Measurements from ENCODE around the gene SIX2.

Gene SIX2

DNA sequence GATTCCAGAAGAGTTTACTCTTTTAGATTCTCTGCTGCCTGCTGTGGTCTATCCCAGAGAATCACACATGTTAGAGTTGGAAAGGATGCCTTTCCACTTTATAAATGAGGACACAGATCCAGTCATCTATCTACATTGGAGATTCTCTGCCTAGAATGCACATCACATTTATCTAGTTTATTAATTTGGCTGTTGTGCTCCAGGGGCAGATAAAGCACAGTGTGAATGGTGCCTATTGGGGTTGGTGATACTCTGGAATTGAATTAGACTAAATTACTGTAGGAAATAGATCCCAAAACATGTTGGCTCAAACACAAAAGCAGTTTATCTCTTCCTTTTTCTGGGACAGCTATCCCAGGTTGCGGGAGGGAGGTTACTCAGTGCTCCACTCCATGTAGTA, 14.9 kb downstream of the SIX2 start:
- TF ChIP-seq NFIC (IDR thresholded peaks at IDR 0.05) = no peak
- TF ChIP-seq CEBPB (IDR thresholded peaks at IDR 0.05) = no peak
- TF ChIP-seq YY1 (IDR thresholded peaks at IDR 0.05; ENCODE audit: low read depth) = no peak
- TF ChIP-seq EP300 (IDR thresholded peaks at IDR 0.05; ENCODE audit: borderline replicate concordance) = no peak
- TF ChIP-seq EGR1 (IDR thresholded peaks at IDR 0.05) = no peak
- TF ChIP-seq, protein P1, sequence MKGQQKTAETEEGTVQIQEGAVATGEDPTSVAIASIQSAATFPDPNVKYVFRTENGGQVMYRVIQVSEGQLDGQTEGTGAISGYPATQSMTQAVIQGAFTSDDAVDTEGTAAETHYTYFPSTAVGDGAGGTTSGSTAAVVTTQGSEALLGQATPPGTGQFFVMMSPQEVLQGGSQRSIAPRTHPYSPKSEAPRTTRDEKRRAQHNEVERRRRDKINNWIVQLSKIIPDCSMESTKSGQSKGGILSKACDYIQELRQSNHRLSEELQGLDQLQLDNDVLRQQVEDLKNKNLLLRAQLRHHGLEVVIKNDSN (IDR thresholded peaks at IDR 0.05) = no peak
- TF ChIP-seq, protein P2, sequence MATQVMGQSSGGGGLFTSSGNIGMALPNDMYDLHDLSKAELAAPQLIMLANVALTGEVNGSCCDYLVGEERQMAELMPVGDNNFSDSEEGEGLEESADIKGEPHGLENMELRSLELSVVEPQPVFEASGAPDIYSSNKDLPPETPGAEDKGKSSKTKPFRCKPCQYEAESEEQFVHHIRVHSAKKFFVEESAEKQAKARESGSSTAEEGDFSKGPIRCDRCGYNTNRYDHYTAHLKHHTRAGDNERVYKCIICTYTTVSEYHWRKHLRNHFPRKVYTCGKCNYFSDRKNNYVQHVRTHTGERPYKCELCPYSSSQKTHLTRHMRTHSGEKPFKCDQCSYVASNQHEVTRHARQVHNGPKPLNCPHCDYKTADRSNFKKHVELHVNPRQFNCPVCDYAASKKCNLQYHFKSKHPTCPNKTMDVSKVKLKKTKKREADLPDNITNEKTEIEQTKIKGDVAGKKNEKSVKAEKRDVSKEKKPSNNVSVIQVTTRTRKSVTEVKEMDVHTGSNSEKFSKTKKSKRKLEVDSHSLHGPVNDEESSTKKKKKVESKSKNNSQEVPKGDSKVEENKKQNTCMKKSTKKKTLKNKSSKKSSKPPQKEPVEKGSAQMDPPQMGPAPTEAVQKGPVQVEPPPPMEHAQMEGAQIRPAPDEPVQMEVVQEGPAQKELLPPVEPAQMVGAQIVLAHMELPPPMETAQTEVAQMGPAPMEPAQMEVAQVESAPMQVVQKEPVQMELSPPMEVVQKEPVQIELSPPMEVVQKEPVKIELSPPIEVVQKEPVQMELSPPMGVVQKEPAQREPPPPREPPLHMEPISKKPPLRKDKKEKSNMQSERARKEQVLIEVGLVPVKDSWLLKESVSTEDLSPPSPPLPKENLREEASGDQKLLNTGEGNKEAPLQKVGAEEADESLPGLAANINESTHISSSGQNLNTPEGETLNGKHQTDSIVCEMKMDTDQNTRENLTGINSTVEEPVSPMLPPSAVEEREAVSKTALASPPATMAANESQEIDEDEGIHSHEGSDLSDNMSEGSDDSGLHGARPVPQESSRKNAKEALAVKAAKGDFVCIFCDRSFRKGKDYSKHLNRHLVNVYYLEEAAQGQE (IDR thresholded peaks at IDR 0.05; ENCODE audit: low read depth) = no peak

DNA sequence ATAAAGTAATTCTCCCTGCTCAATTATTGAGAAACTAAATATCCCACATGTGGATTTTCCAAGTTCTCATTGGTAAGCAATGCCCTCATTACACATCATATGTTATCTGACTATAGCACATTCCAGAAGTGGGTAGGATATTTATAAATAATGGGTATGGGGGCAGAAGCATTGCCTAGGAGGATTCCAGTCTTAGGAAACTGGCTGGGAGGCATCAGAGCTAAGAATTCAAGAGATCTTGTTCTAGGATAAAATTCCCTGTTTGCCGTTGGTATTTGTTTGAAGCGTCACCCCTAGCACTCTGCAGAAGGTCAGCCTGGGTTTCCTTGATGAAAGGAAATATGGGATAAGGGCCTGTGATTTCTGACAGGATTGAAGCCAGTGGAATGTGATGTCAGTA, 20.1 kb downstream of the SIX2 start:
- TF ChIP-seq EP300 (IDR thresholded peaks at IDR 0.05; ENCODE audit: borderline replicate concordance) (no peak), FOXM1 (IDR thresholded peaks at IDR 0.05; ENCODE audit: borderline replicate concordance, low read depth) (no peak), CREB1 (IDR thresholded peaks at IDR 0.05; ENCODE audit: low read depth) (no peak), TCF12 (IDR thresholded peaks at IDR 0.05; ENCODE audit: low read depth) (no peak), EGR1 (IDR thresholded peaks at IDR 0.05) (no peak), ZBTB7A (IDR thresholded peaks at IDR 0.05; ENCODE audit: low read depth) (no peak), CEBPB (IDR thresholded peaks at IDR 0.05) (no peak)

DNA sequence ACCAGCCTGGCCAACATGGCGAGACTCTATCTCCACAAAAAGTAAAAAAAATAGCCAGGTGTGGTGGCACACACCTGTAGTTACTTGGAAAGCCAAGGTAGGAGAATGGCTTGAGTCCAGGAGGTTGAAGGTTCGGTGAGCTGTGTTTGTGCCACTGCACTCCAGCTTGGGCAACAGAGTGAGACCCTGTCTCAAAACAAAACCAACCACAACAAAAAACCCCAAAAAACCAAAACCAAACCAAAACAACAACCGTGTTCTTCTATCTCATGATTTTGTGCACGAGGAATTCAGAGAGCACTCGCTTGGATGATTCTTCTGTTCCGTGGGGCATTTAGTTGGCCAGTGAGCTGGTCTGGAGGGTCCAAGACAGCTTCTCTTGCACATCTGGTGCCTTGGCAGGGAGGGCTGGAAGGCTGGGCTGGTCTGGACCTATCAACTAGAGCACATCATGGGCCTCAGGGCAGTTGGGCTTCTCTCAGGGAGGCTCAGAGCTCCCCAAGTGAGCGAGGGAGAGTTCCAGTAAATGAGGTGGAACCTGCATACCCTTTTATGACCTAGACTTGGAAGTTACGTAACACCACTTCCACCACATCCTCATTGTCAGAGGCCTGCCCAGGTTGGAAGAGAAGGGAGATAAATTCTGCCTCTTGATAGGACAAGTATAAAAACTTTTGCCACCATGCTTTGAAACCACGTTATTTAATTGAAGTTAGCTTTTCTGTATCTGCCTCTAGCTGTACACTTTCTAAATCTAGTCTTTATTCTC, 25.2 kb downstream of the SIX2 start:
- no peak for TF ChIP-seq RAD21 (IDR thresholded peaks at IDR 0.05; ENCODE audit: low read depth)

DNA sequence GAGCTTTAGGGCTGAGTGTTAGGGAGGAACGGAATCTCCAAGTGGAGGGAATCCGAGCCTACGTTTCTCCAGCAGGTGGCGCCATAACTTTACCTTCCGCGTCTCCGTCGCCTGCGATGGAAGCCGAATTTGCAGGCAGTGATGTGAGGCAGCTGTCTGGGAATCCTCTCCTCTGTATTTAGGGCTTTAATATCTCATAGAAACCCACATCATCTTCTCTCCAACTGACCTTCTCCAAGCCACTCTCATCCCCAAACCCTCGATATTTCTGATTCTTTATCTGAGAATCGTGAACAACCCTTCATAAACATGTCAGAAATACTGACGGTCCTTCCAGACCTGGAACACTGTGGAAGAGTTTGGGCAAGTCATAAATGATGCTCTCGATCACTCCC, 27.5 kb downstream of the SIX2 start:
- TF ChIP-seq CEBPB (IDR thresholded peaks at IDR 0.05) (no peak), ZBTB7A (IDR thresholded peaks at IDR 0.05; ENCODE audit: low read depth) (no peak), TAF1 (IDR thresholded peaks at IDR 0.05; ENCODE audit: low read depth) (no peak), YY1 (IDR thresholded peaks at IDR 0.05; ENCODE audit: low read depth) (no peak), EP300 (IDR thresholded peaks at IDR 0.05; ENCODE audit: borderline replicate concordance) (no peak), RAD21 (IDR thresholded peaks at IDR 0.05; ENCODE audit: low read depth) (peak; percentile 97), NFIC (IDR thresholded peaks at IDR 0.05) (no peak)
- TF ChIP-seq, protein P3, sequence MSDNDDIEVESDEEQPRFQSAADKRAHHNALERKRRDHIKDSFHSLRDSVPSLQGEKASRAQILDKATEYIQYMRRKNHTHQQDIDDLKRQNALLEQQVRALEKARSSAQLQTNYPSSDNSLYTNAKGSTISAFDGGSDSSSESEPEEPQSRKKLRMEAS (IDR thresholded peaks at IDR 0.05) = no peak
- TF ChIP-seq, protein P1 (IDR thresholded peaks at IDR 0.05) = no peak

DNA sequence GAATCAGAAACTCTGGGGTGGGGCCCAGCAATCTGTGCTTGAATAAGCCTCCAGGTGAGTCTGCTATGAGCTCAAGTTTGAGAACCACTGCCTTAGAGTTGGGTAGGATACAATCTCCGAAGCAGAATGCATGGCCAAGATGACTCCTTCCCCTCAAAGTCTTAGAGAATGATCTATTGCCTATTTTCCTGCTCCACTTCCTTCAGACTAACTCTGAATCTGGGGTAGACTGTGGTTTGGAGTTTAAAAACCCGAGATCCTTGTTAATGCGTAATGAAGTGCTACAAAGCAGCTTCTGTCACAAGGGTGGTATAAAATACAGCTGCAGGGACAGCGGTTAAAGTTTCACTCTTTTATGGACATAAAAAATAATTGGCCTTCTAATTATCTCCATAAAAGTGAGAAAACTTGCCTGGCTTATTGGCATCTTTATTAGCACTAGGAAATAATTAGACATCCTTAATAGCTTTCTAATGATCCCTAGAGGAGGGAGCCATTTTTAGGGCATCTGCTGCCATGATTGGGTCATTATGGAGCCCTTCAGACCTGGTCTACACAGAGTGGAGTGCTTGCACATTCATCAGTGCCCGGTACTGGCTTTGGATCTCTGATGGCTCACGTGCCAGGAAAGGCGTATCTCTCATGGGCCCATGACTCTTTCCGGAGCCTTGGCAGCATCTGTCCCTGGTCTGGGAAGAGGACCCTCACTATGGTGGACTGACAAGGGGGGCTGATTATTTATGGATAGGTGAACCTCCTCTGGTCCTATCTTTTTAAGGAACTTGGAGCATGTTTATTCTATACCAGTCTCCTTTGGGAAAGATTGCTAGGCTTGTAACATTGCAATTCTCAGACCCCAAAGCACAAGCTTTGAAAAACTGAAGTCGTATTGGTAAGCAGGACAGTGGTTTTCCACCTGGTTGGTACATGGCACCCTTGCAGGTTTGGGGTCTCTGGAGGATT, 28.2 kb downstream of the SIX2 start:
- TF ChIP-seq, protein P3 (IDR thresholded peaks at IDR 0.05) = no peak
- no peak for TF ChIP-seq FOXM1 (IDR thresholded peaks at IDR 0.05; ENCODE audit: borderline replicate concordance, low read depth)
- no peak for TF ChIP-seq ZBTB7A (IDR thresholded peaks at IDR 0.05; ENCODE audit: low read depth)
- no peak for TF ChIP-seq TAF1 (IDR thresholded peaks at IDR 0.05; ENCODE audit: low read depth)
- TF ChIP-seq YY1 (IDR thresholded peaks at IDR 0.05; ENCODE audit: low read depth) = no peak
- TF ChIP-seq, protein P1 (IDR thresholded peaks at IDR 0.05) = no peak
- TF ChIP-seq EGR1 (IDR thresholded peaks at IDR 0.05) = no peak
- TF ChIP-seq CEBPB (IDR thresholded peaks at IDR 0.05) = no peak
- TF ChIP-seq NFIC (IDR thresholded peaks at IDR 0.05) = no peak
- TF ChIP-seq TCF12 (IDR thresholded peaks at IDR 0.05; ENCODE audit: low read depth) = no peak
- TF ChIP-seq, protein P2 (IDR thresholded peaks at IDR 0.05; ENCODE audit: low read depth) = no peak
- TF ChIP-seq TEAD4 (IDR thresholded peaks at IDR 0.05) = no peak
- TF ChIP-seq RAD21 (IDR thresholded peaks at IDR 0.05; ENCODE audit: low read depth) = no peak
- no peak for TF ChIP-seq EP300 (IDR thresholded peaks at IDR 0.05; ENCODE audit: borderline replicate concordance)
- no peak for TF ChIP-seq CREB1 (IDR thresholded peaks at IDR 0.05; ENCODE audit: low read depth)

Data from Ishikawa (cell line).